Measurements from ENCODE around the gene IDH3A.
A peak's percentile ranks its signal among the peaks of the same experiment; 100 is the strongest.

IDH3A gene

GRCh38 chr15:78168608-78169007 is 19.4 kb downstream of the IDH3A start:
- DNase-seq: no peak

GRCh38 chr15:78170848-78171773 is 21.9 kb downstream of the IDH3A start:
- no peak for DNase-seq

- DNase-seq: no peak
These were observed 22.8 kb downstream of the IDH3A start for GRCh38 chr15:78171864-78172472.

GRCh38 chr15:78174401-78174800 is 25.2 kb downstream of the IDH3A start:
- DNase-seq: no peak

- DNase-seq: no peak
These were observed 26.2 kb downstream of the IDH3A start for GRCh38 chr15:78175330-78175729.

- peak; percentile 18 to 29 for DNase-seq
These were observed 28.3 kb downstream of the IDH3A start for GRCh38 chr15:78177447-78177873.

- no peak for DNase-seq
These were observed 28.9 kb downstream of the IDH3A start for GRCh38 chr15:78178064-78178463.

GRCh38 chr15:78179286-78179840 is 30.2 kb downstream of the IDH3A start:
- DNase-seq: no peak

- DNase-seq: no peak
These were observed 30.7 kb downstream of the IDH3A start for GRCh38 chr15:78179906-78180305.

GRCh38 chr15:78182336-78182700 is 33.2 kb downstream of the IDH3A start:
- no peak for DNase-seq

- no peak for DNase-seq
These were observed 33.7 kb downstream of the IDH3A start for GRCh38 chr15:78182821-78183220.

- DNase-seq: no peak
These were observed 43.8 kb downstream of the IDH3A start for GRCh38 chr15:78192826-78193594.

- DNase-seq: no peak
These were observed 44.8 kb downstream of the IDH3A start for GRCh38 chr15:78193731-78194567.

GRCh38 chr15:78194568-78194925 is 45.4 kb downstream of the IDH3A start:
- DNase-seq: no peak

GRCh38 chr15:78195735-78196201 is 46.6 kb downstream of the IDH3A start:
- peak; percentile 55 to 57 for DNase-seq

GRCh38 chr15:78197632-78198031 is 48.5 kb downstream of the IDH3A start:
- no peak for DNase-seq

- no peak for DNase-seq
These were observed 51.2 kb downstream of the IDH3A start for GRCh38 chr15:78200276-78200930.

GRCh38 chr15:78201281-78202190 is 52.4 kb downstream of the IDH3A start:
- no peak for DNase-seq

GRCh38 chr15:78203346-78204225 is 54.4 kb downstream of the IDH3A start:
- no peak for DNase-seq

Measured in CD4-positive, alpha-beta T cell treated with Interleukin-4 for 1 hour (primary cell).